SIG-M5 treated with dmso at 0.1 percent for 504 hours (cell line): ENCODE data around the gene NEK7.

Experiments
- DNase-seq: peaks from one replicate; lab custom pipeline; 2025; ENCODE audit not compliant: unreplicated experiment; lab: John Stamatoyannopoulos, UW

Gene NEK7

GRCh38 chr1:198143797-198144196, 13.0 kb upstream of the NEK7 start:
- DNase-seq = no peak

- DNase-seq = no peak
These were observed 9.6 kb upstream of the NEK7 start for GRCh38 chr1:198147216-198147615.

- DNase-seq = no peak
These were observed 6.4 kb upstream of the NEK7 start for GRCh38 chr1:198150369-198150768.

- DNase-seq = no peak
These were observed 5.1 kb upstream of the NEK7 start for GRCh38 chr1:198151688-198152087.

GRCh38 chr1:198153103-198153502, 3.7 kb upstream of the NEK7 start:
- DNase-seq = no peak

- DNase-seq = no peak
These were observed 3.0 kb upstream of the NEK7 start for GRCh38 chr1:198153804-198154203.

- no peak for DNase-seq
These were observed 1.5 kb upstream of the NEK7 start for GRCh38 chr1:198155253-198155652.

GRCh38 chr1:198156111-198156744, 570 bp upstream of the NEK7 start:
- DNase-seq = peak; percentile 92

- peak; percentile 94 for DNase-seq
These were observed 546 bp downstream of the NEK7 start for GRCh38 chr1:198157241-198157846.

- DNase-seq = peak; percentile 81
These were observed 1.3 kb downstream of the NEK7 start for GRCh38 chr1:198157847-198158725.

- peak; percentile 95 for DNase-seq
These were observed 2.2 kb downstream of the NEK7 start for GRCh38 chr1:198158735-198159589.

- no peak for DNase-seq
These were observed 3.4 kb downstream of the NEK7 start for GRCh38 chr1:198160222-198160621.

GRCh38 chr1:198160946-198161614, 4.3 kb downstream of the NEK7 start:
- DNase-seq = no peak

GRCh38 chr1:198161718-198162090, 4.9 kb downstream of the NEK7 start:
- no peak for DNase-seq

GRCh38 chr1:198162091-198162767, 5.4 kb downstream of the NEK7 start:
- peak; percentile 89 for DNase-seq

- no peak for DNase-seq
These were observed 9.3 kb downstream of the NEK7 start for GRCh38 chr1:198165927-198166647.

- DNase-seq = no peak
These were observed 10.1 kb downstream of the NEK7 start for GRCh38 chr1:198166900-198167299.

GRCh38 chr1:198167436-198167934, 10.7 kb downstream of the NEK7 start:
- no peak for DNase-seq

- no peak for DNase-seq
These were observed 11.4 kb downstream of the NEK7 start for GRCh38 chr1:198168227-198168626.
